ENCODE measurements around the gene THBS2.
"Not testable (repeated sequence)": the region's sequence is repeated elsewhere in the genome, so short reads cannot be mapped to it uniquely, and the experiment has no call there.

The THBS2 gene

DNA sequence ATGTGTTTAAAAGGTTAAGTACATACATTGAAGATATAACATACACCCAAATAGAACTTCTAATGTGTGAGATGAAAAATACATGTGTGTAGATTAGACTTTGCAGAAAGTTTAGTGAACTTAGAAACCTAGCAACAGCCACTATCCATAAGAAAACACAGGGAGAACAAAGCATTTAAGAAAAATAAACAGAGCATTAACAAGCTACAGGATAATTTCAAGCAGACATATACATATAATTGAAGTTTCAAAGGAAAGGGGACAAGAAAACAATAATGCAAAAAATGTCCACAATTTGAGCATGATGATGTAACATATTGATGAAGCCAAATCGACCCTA, 18.2 kb upstream of the THBS2 start:
- no peak for DNase-seq (ENCODE audit: low read depth)

GRCh38 chr6:169271158-169271876, 17.7 kb upstream of the THBS2 start:
- DNase-seq (ENCODE audit: low read depth) = no peak

DNA sequence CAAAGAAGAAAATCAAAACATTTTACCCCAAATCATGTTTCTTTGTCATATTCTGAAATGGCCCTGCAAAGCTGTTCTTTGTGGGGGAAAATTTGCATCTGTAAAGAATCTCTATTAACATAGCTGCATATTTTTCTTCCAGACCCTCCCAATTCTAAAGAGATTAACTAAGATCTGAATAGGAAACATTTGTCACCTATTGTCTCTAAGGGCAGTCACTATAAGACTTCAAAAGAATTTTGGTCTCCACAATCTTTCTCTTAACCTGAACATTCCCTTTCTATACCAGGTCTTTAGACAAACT, 16.4 kb upstream of the THBS2 start:
- DNase-seq (ENCODE audit: low read depth) = not testable (repeated sequence)

- DNase-seq (ENCODE audit: low read depth) = no peak
These were observed 15.8 kb upstream of the THBS2 start for GRCh38 chr6:169269180-169270076.

DNA sequence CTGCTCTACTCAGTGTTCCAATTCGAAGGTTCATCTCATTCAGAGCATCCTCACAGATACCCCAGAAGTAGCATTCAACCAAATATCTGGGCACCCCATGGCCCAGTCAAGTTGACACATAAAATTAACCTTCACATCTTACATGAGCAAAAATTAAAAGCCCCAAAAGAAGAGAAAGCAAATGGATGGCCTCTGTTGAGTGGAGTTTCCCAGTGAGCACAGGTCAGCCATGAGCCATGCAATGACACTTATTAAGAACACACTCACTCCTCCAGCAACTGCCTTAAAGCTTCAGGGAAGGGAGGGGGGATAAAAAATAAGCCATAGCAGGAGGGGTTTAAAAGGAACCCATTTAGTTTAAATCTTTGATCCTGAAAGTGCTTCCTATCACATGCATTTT, 14.6 kb upstream of the THBS2 start:
- no peak for DNase-seq (ENCODE audit: low read depth)

- DNase-seq (ENCODE audit: low read depth) = peak; percentile 80
These were observed 13.3 kb upstream of the THBS2 start for GRCh38 chr6:169266746-169267591.

DNA sequence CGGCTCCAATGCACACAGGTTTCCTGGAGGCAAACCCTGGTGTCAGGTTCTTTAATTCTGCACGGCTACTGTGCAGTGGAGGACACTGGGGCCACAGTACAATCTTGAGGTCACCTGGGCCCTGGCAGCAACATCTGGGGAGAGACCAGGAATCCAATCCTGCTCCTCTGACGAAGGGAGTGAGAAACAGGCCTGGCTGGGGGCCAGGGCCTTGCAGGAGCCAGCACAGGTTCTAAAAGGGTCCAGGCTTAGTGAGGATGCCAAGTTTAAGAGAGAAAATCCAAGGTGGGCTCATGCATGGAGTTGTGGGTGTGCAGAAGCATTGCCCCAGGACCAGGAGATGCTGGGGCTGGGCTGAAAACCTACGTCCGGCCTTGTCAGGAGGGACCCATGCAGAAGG, 12.6 kb upstream of the THBS2 start:
- DNase-seq (ENCODE audit: low read depth) = no peak

- no peak for DNase-seq (ENCODE audit: low read depth)
These were observed 12.0 kb upstream of the THBS2 start for GRCh38 chr6:169265486-169266131.

DNA sequence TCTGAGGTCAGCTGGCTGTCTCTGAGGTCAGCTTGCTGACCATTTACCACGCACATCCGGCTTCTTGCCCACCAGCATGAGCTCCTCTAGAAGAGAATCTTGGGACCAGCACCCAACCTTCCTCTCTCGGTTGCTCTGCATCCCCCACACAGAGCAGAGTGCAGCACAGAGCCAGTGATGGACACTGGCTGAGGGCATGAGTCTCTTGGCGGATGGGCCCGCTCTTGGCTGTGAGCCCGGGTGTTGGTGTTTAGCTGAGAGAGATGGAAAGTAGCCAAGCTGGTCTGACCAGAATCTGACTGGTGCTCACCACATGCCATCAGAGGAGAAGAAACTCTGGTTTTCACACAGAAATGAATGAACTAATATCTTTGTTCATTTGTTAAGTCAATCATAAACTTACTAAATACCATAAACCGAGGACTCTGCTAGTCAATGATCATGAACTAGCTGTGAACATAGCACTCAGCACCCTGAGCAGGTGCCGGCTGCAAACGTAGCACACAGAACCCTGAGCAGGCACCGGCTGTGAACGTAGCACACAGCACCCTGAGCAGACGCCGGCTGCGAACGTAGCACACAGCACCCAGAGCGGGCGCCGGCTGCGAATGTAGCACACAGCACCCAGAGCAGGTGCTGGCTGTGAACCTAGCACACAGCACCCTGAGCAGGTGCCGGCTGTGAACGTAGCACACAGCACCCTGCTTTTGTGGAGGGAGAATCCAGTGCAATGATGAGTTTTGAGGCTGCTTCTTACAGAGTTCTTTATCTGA, 10.4 kb upstream of the THBS2 start:
- no peak for DNase-seq (ENCODE audit: low read depth)

GRCh38 chr6:169263374-169263773, 9.7 kb upstream of the THBS2 start:
- DNase-seq (ENCODE audit: low read depth) = no peak

DNA sequence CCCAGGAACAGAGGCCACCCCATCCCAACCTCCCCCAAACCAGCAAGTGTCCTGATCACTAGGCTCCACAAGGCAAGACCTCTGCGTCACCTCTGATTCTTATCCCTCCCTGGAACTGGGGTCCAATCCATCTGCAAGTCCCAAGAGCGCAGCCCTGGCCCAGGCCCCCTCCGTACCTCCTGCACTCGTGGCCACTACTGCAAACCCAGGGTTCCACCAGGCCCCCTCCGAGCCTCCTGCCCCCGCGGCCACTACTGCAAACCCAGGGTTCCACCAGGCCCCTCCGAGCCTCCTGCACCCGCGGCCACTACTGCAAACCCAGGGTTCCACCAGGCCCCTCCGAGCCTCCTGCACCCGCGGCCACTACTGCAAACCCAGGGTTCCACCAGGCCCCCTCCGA, 9.0 kb upstream of the THBS2 start:
- not testable (repeated sequence) for DNase-seq (ENCODE audit: low read depth)

DNA sequence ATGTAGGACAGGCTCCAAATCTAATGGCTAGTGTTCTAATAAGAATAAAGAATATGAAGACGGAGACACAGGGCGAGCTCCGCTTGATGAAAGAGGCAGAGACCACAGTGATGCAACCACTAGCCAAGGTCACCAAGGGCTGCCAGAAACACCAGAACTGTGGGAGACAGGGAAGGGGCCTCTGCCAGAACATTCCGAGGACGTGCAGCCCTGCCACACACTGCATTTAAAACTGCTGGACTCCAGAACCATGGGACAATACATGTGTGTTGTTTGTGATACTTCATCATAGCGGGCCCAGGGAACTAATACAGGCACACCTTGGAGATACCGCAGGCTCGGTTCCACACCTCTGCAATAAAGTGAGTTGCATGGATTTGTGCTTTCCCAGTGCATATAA, 2.9 kb upstream of the THBS2 start:
- DNase-seq (ENCODE audit: low read depth) = no peak

- no peak for DNase-seq (ENCODE audit: low read depth)
These were observed 2.4 kb upstream of the THBS2 start for GRCh38 chr6:169256061-169256460.

DNA sequence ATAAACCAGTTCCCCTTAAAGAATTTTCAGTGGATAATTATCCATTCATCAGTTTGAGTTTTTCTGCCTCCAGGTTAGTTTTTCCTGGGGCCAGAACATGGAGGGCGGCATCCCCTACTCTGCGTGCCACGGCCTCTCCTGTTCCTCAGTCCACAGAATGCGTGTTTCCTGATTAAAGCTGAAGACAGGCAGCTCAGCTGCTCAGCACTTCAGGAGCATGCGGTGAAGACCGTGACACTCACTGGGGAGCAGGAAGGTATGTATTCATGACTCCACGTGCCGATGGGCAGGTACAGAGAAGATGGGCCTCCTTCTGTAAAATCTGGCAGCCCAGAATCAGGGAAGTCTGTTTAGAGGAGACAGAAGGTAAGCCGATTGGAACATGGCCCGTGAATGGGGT, 2.0 kb upstream of the THBS2 start:
- no peak for DNase-seq (ENCODE audit: low read depth)

- DNase-seq (ENCODE audit: low read depth) = no peak
These were observed 1.0 kb upstream of the THBS2 start for GRCh38 chr6:169254456-169255316.

DNA sequence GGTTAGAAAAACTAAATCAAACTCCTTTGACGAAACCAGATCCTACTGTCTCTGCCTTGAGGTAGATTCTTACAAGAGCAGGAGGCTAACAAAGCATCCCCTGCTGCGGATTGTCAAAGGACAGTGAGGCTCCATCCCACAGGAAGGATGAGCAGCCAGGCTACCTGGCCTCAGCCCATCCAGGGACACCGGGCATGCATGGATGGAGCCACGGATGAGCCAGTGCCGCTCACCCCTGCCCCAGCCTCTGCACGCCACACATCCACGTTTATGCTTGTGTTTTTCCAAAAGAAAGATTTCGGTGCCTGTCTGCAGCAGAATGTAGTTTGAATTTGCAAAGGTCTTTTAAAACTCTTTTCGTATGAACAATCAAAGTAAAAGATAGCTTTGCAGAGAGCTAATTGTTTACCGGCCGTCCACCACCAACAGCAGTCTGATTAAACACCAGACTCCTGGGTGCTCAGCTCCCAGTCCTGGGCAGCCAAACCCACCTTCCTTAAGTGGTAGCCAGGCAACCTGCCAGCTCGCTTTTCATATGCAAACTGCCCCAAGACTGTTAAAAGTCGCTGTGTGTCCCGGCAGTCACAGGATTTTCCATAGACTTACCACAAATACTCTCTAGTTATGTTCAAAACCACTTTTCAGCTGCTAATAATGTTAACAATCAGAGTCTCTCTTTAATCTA, 999 bp downstream of the THBS2 start:
- DNase-seq (ENCODE audit: low read depth) = no peak

DNA sequence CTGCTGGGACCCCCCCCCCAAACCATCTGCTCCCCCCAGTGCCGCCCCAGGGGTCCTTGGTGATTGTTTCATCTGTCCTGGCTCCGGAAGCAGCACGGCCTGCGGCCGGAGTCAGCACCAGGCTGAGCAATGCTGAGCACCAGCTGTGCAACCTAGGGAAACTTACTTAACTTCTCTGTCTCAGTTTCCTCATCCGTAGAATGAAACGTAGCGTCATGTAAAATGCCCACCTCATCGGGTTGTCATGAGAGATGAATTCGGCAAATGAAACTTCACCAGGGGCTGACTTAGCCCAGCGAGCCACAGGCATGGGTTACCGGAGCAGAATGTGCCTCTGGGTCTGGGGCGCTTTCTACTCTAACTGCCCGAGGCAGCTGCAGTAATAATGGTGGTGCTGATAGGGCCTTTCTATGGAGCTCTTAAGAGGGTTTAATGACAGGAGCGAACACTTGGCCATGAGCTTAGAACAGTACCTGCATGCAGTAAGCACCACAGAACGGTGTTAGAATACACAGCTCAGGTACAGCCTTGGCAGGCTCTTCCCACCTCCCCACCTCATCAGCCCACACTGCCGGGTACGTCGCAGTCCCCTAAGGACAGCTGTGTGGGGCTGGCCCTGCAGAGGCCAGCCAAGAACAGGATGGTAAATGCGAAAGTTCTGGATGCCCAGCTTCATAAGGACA, 1.7 kb downstream of the THBS2 start:
- no peak for DNase-seq (ENCODE audit: low read depth)

- no peak for DNase-seq (ENCODE audit: low read depth)
These were observed 2.3 kb downstream of the THBS2 start for GRCh38 chr6:169251371-169251802.

GRCh38 chr6:169250660-169251059, 3.0 kb downstream of the THBS2 start:
- peak; percentile 71 for DNase-seq (ENCODE audit: low read depth)

Measured in GM04503 (cell line).